Endothelial cell of umbilical vein (primary cell): ENCODE measurements around the gene PCDH9. TPM values are rescaled to one million over a fixed set of nuclear protein-coding genes. Genes with fewer than 3 reads are reported as not detected.

Source experiments
- BruUV-seq: library from RNA; stranded (reverse); fragments of 400-500 nt; replicated peaks from 2 replicates; lab custom pipeline; 2021; lab: Mats Ljungman, UMichigan
- CTCF ChIA-PET: fragments of 300-600, 350-600 bp; sonication (Branson Sonifier 250); formaldehyde crosslinking; loops from one replicate; lab custom pipeline; 2021; ENCODE audit warnings: antibody characterized with exemption, inconsistent platforms; lab: Charles Lee
- POLR2A ChIA-PET: fragments of 300-600, 350-600 bp; sonication (Branson Sonifier 250); formaldehyde crosslinking; loops from one replicate; lab custom pipeline; 2021; ENCODE audit warnings: antibody characterized with exemption, inconsistent platforms; lab: Charles Lee
- DNase-seq: peaks from one replicate; pipeline ENCODE4 v3.0.0-alpha.2; 2011; ENCODE audit warnings: low read depth, low spot score
- FAIRE-seq: peaks from 2 replicates; lab custom pipeline; 2011; peaks lifted over from hg19 to GRCh38; lab: Jason Lieb, UNC
- H2AFZ ChIP-seq: 2 replicates; pipeline ENCODE4 v1.6.0; 2012; ENCODE audit warnings: low read depth, low read length, control low read depth, inconsistent platforms
- H3K27ac ChIP-seq: 2 replicates; pipeline ENCODE4 v1.5.1; 2011; ENCODE audit warnings: low read depth, mild to moderate bottlenecking, control low read depth, low read length, moderate library complexity; ENCODE audit not compliant: insufficient read depth
- H3K27me3 ChIP-seq, 2 experiments: 2 replicates each; pipeline versions ENCODE4 v1.6.0 to v1.6.1; 2011; ENCODE audit warnings: low read length in 2 of 2, mixed read lengths in 1 of 2; ENCODE audit not compliant: control insufficient read depth in 2 of 2, insufficient read depth in 2 of 2
- H3K36me3 ChIP-seq, 2 experiments: 2 replicates in 1 of 2; 3 replicates in 1 of 2; pipeline ENCODE4 v1.5.1; 2011; ENCODE audit warnings: low read length in 2 of 2, mild to moderate bottlenecking in 1 of 2, moderate library complexity in 1 of 2; ENCODE audit not compliant: control insufficient read depth in 2 of 2, insufficient read depth in 2 of 2; ENCODE audit errors: extremely low read depth in 1 of 2
- H3K4me1 ChIP-seq: 3 replicates; pipeline ENCODE4 v1.5.1; 2011; ENCODE audit warnings: mild to moderate bottlenecking, low read length; ENCODE audit not compliant: control insufficient read depth, insufficient read depth; ENCODE audit errors: extremely low read depth
- H3K4me2 ChIP-seq: 2 replicates; pipeline ENCODE4 v1.6.1; 2011; ENCODE audit warnings: low read length, control low read depth, mixed read lengths; ENCODE audit not compliant: insufficient read depth
- H3K4me3 ChIP-seq, 3 experiments: fragments of 200-600 bp in 1 of 3; sonication (generic), shearing (Covaris generic) in 1 of 3; replicated peaks in 1 of 3; 2 replicates each; pipeline ENCODE4 v1.5.1; 2011 to 2016; ENCODE audit warnings: control low read depth in 3 of 3, low read length in 3 of 3, mild to moderate bottlenecking in 2 of 3, inconsistent platforms in 1 of 3, low read depth in 1 of 3, moderate library complexity in 1 of 3; ENCODE audit not compliant: insufficient read depth in 1 of 3
- H3K79me2 ChIP-seq: 2 replicates; pipeline ENCODE4 v1.6.0; 2012; ENCODE audit warnings: low read length, inconsistent platforms; ENCODE audit not compliant: control insufficient read depth, insufficient read depth
- H3K9ac ChIP-seq: replicated peaks from 2 replicates; pipeline ENCODE3; 2011; ENCODE audit warnings: low read length, control low read depth; ENCODE audit not compliant: insufficient read depth; ENCODE audit errors: extremely low read depth
- H3K9me1 ChIP-seq: replicated peaks from 3 replicates; pipeline ENCODE4 v1.6.0; 2011; ENCODE audit warnings: mild to moderate bottlenecking, low read length; ENCODE audit not compliant: control insufficient read depth, insufficient read depth; ENCODE audit errors: extremely low read depth
- H3K9me3 ChIP-seq: replicated peaks from 2 replicates; pipeline ENCODE4 v1.5.1; 2012; ENCODE audit warnings: low read length, inconsistent platforms; ENCODE audit not compliant: control insufficient read depth, insufficient read depth
- H4K20me1 ChIP-seq: replicated peaks from 2 replicates; pipeline ENCODE3; 2011; ENCODE audit warnings: mild to moderate bottlenecking, low read length; ENCODE audit not compliant: control insufficient read depth, insufficient read depth; ENCODE audit errors: extremely low read depth
- EZH2 ChIP-seq: IDR thresholded peaks from 2 replicates; pipeline ENCODE4 v1.6.1; 2012; ENCODE audit warnings: borderline replicate concordance, low read depth, mild to moderate bottlenecking, moderate library complexity, low read length, inconsistent platforms; ENCODE audit not compliant: severe bottlenecking
- FOS ChIP-seq: IDR thresholded peaks from 2 replicates; pipeline ENCODE4 v1.6.1; 2011; ENCODE audit warnings: mild to moderate bottlenecking, low read length, moderate library complexity, borderline replicate concordance; ENCODE audit not compliant: insufficient read depth
- GATA2 ChIP-seq: IDR thresholded peaks from 2 replicates; pipeline ENCODE4 v1.7.0; 2011; ENCODE audit warnings: low read depth, mild to moderate bottlenecking, moderate library complexity, mixed read lengths, low read length; ENCODE audit not compliant: insufficient read length, insufficient read depth
- JUN ChIP-seq: IDR thresholded peaks from 2 replicates; pipeline ENCODE4 v1.6.1; 2011; ENCODE audit warnings: borderline replicate concordance, low read depth; ENCODE audit not compliant: insufficient read length, insufficient read depth
- MYC ChIP-seq: IDR thresholded peaks from one replicate; pipeline ENCODE4 v1.6.1; 2011; ENCODE audit warnings: mild to moderate bottlenecking, low read depth, low read length
- POLR2A ChIP-seq: IDR thresholded peaks from 2 replicates; pipeline ENCODE4 v1.6.1; 2012; ENCODE audit warnings: low read depth, mild to moderate bottlenecking, control low read depth, low read length
- POLR2AphosphoS5 ChIP-seq: IDR thresholded peaks from 2 replicates; pipeline ENCODE4 v1.6.1; 2012; ENCODE audit warnings: low read depth, mild to moderate bottlenecking, control low read depth, low read length, moderate library complexity; ENCODE audit not compliant: insufficient read depth
- dilution Hi-C: fragments of 300-500 bp; cut with MboI; formaldehyde crosslinking; loops from one replicate; pipeline ENCODE4 v1.15.0; 2019; ENCODE audit warnings: low sequenced_read_pairs; ENCODE audit not compliant: extremely low pct_ligation_motif_present
- intact Hi-C: fragments of 100-400 bp; cut with micrococcal nuclease; formaldehyde crosslinking; loops from one replicate; pipeline ENCODE4 v1.10.0; 2022
- polyA plus RNA-seq, 4 experiments: library from polyadenylated mRNA; depleted of rRNA in 3 of 4; stranded (reverse) in 3 of 4; unstranded in 1 of 4; fragments of >200 nt; gene quantifications; 2 replicates each; pipeline versions ENCODE4 v1.2.1 to v1.2.3, GENCODE V29; 2011 to 2012; ENCODE audit warnings: missing spikeins in 1 of 4
- total RNA-seq: library from RNA; stranded (reverse); gene quantifications from 2 replicates; pipeline ENCODE4 v1.2.3, GENCODE V29; 2021
- TF ChIP-seq, protein P1 (sequence below), 2 donors: IDR thresholded peaks; 1 replicate in 1 of 2; 2 replicates in 1 of 2; pipeline ENCODE4 v1.5.1; 2011; ENCODE audit warnings: low read length in 2 of 2, mild to moderate bottlenecking in 2 of 2, moderate library complexity in 2 of 2, control low read depth in 1 of 2, inconsistent platforms in 1 of 2, low read depth in 1 of 2; ENCODE audit not compliant: insufficient read depth in 1 of 2; ENCODE audit errors: extremely low read depth in 1 of 2
- TF ChIP-seq, protein P2 (sequence below): IDR thresholded peaks from 2 replicates; pipeline ENCODE4 v1.6.1; 2011; ENCODE audit not compliant: insufficient read depth, insufficient read length

The PCDH9 gene
- total and polyA plus RNA-seq, 2 donors (not counting 3 experiments of a cell fraction or from before 2014, with no cell fraction given): 1.1 to 5.2 TPM

DNA sequence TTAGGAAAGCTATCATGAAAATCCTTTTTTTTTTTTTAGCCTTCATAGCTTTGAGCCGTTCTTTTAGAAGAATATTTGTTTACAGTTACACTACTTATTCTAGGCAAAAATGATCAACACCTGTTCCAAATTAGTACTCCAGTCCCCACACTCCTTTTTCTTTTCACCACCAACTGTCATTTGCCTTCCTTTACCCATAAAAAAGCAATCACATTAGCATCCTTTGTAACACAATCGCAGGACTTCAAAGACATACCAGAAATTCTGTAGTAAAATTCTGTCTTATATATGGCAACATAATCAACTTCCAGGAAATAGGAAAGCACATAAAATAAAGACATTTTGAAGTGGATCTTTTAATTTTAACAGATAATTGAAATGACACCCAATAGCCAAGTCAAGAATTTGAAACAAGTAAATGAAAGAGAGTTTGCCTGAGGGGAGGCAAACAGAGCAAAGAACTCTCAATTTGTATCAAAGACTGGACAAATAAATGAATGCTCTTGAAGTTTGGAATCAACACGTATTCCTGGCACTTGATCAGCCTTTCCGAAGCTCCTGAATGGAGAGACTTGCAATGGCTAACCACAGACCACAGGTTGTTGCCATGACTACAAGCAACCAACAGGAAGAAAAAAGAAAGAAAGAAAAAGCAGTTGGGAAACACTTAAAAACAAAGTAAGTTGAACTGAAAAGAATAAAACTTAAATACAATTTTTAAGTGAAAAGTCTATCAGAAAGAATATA is 206.8 kb downstream of the PCDH9 start:
- BruUV-seq: no TSS peak
- Histone ChIP-seq H3K9me1 (no peaks in the 10 kb centered on the region), H3K27ac (no peak overlapping the region), H3K4me1 (no peaks in the 10 kb centered on the region), H3K9ac (no peak overlapping the region), H4K20me1 (no peaks in the 10 kb centered on the region), H2AFZ (no peak overlapping the region), H3K36me3 (no peaks in the 10 kb centered on the region), H3K79me2 (no peaks in the 10 kb centered on the region), H3K4me3 (no peak overlapping the region), H3K4me2 (no peak overlapping the region), H3K27me3 (no peaks in the 10 kb centered on the region), H3K9me3 (no peaks in the 10 kb centered on the region)
- DNase-seq: peak; percentile 31
- dilution Hi-C loops: no loop called here
- FAIRE-seq: no peak
- POLR2A ChIA-PET: no interaction called here
- CTCF ChIA-PET: interaction anchor here (1.4 kb wide), 1 partner anchor 30 kb away, joined by 3 read pairs; no protein-coding TSS in a partner anchor
- TF ChIP-seq MYC (no peak), POLR2AphosphoS5 (no peak), FOS (no peak), JUN (no peak), EZH2 (no peak), POLR2A (no peak), GATA2 (no peak)
- TF ChIP-seq, protein P1, sequence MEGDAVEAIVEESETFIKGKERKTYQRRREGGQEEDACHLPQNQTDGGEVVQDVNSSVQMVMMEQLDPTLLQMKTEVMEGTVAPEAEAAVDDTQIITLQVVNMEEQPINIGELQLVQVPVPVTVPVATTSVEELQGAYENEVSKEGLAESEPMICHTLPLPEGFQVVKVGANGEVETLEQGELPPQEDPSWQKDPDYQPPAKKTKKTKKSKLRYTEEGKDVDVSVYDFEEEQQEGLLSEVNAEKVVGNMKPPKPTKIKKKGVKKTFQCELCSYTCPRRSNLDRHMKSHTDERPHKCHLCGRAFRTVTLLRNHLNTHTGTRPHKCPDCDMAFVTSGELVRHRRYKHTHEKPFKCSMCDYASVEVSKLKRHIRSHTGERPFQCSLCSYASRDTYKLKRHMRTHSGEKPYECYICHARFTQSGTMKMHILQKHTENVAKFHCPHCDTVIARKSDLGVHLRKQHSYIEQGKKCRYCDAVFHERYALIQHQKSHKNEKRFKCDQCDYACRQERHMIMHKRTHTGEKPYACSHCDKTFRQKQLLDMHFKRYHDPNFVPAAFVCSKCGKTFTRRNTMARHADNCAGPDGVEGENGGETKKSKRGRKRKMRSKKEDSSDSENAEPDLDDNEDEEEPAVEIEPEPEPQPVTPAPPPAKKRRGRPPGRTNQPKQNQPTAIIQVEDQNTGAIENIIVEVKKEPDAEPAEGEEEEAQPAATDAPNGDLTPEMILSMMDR (IDR thresholded peaks at IDR 0.05; ENCODE audit: extremely low read depth in 1 of 2, insufficient read depth in 1 of 2, low read depth in 1 of 2, low read length in 2 of 2): no peak
- TF ChIP-seq, protein P2, sequence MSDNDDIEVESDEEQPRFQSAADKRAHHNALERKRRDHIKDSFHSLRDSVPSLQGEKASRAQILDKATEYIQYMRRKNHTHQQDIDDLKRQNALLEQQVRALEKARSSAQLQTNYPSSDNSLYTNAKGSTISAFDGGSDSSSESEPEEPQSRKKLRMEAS: no peak
- intact Hi-C loops: no loop called here
